ENCODE data around the gene VASN. TPM values are rescaled to one million over a fixed set of nuclear protein-coding genes. Genes with fewer than 3 reads are reported as not detected.

VASN gene
- total RNA-seq, 4 donors from 2014 or later, result 10.8 to 40.0 (median 25.8) TPM

- ATAC-seq (ENCODE audit: low FRiP score), result no peak
- DNase-seq (ENCODE audit: low spot score), result no peak
- TF ChIP-seq CTCF (IDR thresholded peaks at IDR 0.05), result no peak
These were observed 2.5 kb upstream of the VASN start for GRCh38 chr16:4369007-4369733.

GRCh38 chr16:4370151-4370550 lies 1.5 kb upstream of the VASN start:
- no peak for TF ChIP-seq CTCF (IDR thresholded peaks at IDR 0.05)
- DNase-seq (ENCODE audit: low spot score), result no peak
- ATAC-seq (ENCODE audit: low FRiP score), result no peak

GRCh38 chr16:4370570-4371356 lies 885 bp upstream of the VASN start:
- ATAC-seq (ENCODE audit: low FRiP score) (peak; percentile 35), DNase-seq (ENCODE audit: low spot score) (peak; percentile 46)
- TF ChIP-seq CTCF (IDR thresholded peaks at IDR 0.05), result no peak

GRCh38 chr16:4372001-4372577 lies 441 bp downstream of the VASN start:
- no peak for TF ChIP-seq CTCF (IDR thresholded peaks at IDR 0.05)
- ATAC-seq (ENCODE audit: low FRiP score) (no peak), DNase-seq (ENCODE audit: low spot score) (no peak)

GRCh38 chr16:4372578-4373355 lies 1.1 kb downstream of the VASN start:
- DNase-seq (ENCODE audit: low spot score) (no peak), ATAC-seq (ENCODE audit: low FRiP score) (no peak)
- no peak for TF ChIP-seq CTCF (IDR thresholded peaks at IDR 0.05)

- TF ChIP-seq CTCF (IDR thresholded peaks at IDR 0.05), result no peak
- ATAC-seq (ENCODE audit: low FRiP score), result no peak
- no peak for DNase-seq (ENCODE audit: low spot score)
These were observed 1.8 kb downstream of the VASN start for GRCh38 chr16:4373356-4373908.
